Measurements from ENCODE around the gene SRRM5.
"Not testable (repeated sequence)": the region's sequence is repeated elsewhere in the genome, so short reads cannot be mapped to it uniquely, and the experiment has no call there.

Gene SRRM5

GRCh38 chr19:43591904-43592772 is 19.8 kb upstream of the SRRM5 start:
- no peak for DNase-seq

- DNase-seq, result no peak
Observed at GRCh38 chr19:43592800-43593350, 19.0 kb upstream of the SRRM5 start.

GRCh38 chr19:43594081-43594697 is 17.7 kb upstream of the SRRM5 start:
- DNase-seq, result no peak

DNA sequence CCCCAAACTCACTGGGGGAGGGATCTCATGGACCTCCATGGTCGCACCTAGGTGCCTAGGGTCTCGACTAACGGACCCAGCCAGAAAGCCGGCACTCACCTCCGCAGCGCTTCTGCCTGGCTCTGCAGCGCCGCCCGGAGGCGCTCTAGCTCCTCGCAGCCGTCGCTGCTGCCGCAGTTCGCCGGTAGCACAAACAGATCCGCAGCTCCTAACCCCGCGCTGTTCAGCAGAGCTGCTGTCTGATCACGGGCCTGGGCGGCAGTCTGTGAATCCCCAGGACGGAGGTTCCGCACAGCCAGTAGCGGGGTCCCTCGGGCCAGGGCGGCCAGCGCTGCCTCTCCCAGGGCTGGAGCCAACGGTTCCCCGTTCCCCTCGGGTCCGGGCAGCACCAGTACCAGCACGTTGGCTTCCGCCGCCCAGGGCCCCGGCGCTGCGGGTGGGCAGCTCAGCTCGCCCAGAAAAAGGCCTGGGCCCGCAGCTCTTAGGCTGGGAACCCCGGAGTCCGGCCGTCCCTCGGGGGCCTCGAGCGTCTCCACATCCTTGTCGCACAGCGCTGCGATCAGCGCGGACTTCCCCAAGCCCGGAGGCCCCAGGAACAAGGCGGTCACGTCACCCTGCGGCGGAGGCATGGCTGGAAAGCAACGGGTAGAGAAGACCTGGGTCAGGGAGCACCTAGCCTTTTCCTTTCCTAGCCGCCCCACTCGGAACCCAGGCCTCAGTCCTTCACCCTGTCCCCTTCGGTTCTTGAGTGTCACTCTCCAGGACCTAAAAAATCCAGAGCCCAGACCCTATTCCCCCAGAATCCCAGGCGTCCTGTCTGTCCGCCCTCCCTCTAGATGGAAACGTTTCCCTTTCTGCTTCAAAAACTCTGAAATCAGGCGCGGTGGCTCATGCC is 16.9 kb upstream of the SRRM5 start:
- DNase-seq, result peak; percentile 54 to 68

GRCh38 chr19:43595605-43595998 is 16.3 kb upstream of the SRRM5 start:
- DNase-seq, result no peak

DNA sequence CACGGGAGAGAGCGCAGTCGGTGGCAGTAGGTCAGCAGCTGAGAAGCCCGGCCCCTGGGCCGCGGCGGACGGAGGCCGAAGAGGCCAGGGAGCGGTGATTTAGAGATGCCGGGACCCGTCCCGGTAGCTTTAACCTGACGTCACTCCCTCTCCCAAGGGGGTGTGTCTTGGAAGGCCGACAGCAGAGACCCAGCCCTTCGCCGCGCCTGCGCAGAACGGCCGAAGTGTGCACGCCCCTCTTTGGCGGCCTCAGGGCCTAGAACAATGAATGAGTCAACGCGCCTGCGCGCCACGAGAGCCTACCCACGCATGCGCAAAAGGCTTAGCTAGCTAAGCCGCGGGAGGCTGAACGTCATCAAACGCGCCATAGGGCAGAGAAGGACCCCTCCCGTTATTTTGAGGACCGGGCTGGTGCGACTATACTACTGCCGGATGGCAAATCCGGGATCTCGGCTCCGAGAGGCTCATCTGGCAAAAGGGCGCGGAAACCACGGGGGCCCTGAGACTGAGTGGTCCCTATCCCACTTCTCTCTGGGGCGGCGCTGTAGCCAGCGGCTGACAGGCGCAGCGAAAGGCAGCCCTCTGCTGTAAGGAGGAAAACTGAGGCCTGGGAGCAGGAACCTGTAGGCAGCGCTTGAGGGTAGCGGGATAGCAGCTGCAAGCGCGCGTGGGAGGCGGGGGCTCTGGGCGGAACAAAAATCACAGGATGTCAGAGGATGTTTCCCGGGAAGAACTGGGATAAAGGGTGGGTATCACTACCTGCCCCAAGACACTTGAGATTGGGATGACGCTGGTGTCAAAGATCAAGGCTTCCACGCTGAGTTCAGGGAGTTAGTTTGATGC is 15.7 kb upstream of the SRRM5 start, which contains the start of the genes IRGQ and ZNF576:
Gene IRGQ (minus strand): TSS at position 136 of the 843 bp plus-strand sequence. CDS start 796 bp downstream, outside the sequence.
Gene ZNF576 (plus strand): TSS at position 597 of the 843 bp plus-strand sequence. CDS start 514 bp downstream, outside the sequence.
- peak; percentile 100 for DNase-seq

GRCh38 chr19:43596842-43597461 is 14.9 kb upstream of the SRRM5 start:
- no peak for DNase-seq

- no peak for DNase-seq
Observed at GRCh38 chr19:43597876-43598275, 14.0 kb upstream of the SRRM5 start.

- no peak for DNase-seq
Observed at GRCh38 chr19:43598445-43599240, 13.2 kb upstream of the SRRM5 start.

- DNase-seq, result no peak
Observed at GRCh38 chr19:43599635-43600295, 12.1 kb upstream of the SRRM5 start.

GRCh38 chr19:43600326-43600725 is 11.6 kb upstream of the SRRM5 start:
- DNase-seq, result not testable (repeated sequence)

DNA sequence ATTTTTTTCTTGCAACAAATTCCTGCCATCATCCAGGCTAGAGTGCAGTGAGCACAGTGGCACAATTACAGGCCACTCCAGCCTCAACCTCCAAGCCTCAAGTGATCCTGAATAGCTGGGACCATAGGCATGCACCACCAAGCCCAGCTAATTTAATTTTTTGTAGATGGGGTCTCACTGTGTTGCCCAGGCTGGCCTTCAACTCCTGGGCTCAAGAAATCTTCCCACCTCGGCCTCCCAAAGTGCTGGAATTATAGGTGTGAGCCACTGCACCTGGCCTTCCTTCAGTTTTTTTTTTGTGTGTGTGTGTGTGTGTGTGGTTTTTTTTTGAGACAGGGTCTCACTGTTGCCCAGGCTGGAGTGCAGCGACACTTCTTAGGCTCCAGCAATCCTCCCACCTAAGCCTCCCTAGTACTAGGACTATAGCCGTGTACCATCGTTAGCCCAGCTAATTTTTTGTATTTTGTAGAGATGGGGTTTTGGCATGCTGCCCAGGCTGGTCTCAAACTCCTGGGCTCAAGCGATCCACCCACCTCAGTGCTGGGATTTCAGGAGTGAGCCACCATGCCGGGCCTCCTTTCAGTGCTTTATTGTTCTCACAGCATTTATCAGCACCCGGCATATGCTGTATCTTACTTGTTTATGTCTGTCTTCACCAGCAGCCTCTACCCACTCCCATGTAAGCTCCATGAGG is 5.9 kb upstream of the SRRM5 start:
- DNase-seq, result no peak

GRCh38 chr19:43606569-43607229 is 5.2 kb upstream of the SRRM5 start:
- DNase-seq, result no peak

DNA sequence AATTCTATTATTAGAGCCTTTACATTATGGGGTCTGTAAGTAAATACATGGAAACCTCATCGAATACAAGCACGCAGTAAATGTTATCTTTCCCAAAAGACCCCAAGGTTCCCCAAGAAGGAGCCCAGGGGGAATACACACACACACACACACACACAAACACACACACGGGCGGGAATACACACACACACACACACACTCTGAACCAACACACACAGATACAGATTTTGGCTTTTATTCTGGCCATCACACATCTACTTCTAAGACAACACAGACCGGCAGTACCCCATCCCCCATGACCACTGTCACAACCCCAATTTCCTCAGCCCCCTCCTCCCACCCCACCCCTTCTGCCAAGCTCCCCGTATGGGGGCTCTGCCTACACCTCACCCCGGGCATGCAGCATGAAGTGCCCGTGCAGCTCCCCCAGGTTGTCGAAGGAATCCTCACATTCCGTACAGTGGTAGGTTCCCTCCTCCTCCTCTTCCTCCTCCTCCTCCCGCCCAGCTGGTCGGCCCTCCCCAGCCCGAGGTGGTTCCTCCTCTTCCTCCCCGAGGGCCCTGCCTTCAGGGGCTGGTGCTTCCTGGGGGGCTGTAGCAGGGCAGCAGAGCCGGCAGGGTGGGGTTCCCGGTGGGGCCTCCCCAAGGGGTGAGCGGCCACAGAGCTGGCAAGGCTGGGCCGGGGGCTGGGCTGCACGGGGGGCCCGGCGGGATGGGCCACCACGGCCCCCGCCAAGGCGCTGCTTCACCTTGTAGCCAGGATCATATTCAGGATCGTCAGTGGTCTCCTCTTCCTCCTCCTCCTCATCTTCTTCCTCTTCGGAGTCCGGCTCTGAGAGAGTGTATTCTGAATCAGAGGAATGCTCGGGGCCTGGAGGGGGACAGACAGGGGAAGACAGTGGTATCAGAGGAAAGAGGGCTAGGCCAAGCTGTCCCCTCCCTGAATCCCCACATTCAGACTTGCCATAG is 4.4 kb upstream of the SRRM5 start:
- no peak for DNase-seq

DNA sequence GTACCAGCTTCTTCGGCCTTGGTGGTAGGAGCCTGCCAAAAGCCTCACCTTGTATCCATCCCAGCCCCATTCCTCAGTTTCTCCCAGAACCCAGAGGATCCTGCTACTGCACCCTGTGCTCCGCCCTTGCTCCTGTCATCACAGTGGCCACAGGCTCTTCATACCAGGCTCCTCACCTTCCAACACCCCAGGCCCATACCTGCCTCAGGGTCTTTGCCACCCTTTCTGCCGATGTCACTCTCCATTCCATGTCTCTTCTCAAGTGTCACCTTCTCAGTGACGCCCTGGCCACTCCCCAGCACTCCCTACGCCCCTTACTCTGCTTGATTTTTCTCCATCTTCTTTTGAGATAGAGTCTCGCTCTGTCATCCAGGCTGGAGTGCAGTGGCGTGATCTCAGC is 2.0 kb upstream of the SRRM5 start:
- no peak for DNase-seq

DNA sequence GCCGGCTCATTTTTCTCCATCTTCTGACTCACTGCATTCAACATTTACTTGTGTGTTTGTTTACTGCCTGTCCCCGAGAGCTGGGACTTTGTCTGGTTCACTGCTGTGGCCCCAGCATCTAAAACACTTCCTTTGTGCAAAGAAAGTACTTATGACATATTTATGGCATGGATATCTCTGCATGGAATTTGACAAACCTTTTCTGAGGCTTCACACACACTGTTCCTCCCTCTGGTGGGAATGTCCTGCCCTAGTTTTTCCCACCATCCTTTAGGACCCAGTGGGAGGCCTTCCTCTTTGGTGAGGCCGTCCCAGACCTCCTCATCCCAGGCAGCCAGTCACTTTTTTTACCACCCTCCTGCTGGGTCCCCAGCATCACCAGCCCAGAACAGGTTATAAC is 1.4 kb upstream of the SRRM5 start:
- DNase-seq, result no peak

- no peak for DNase-seq
Observed at GRCh38 chr19:43612374-43612773, 486 bp downstream of the SRRM5 start.

All from stimulated activated CD4-positive, alpha-beta T cell treated with anti-CD3 and anti-CD28 coated beads, Interleukin-2, amount 100 ng/mL, for 48 hours (primary cell).